Esophagus squamous epithelium (tissue), 5 donors: ENCODE data around the gene SUPT6H. TPM values are rescaled to one million over a fixed set of nuclear protein-coding genes. Genes with fewer than 3 reads are reported as not detected.

Experiments used
- DNase-seq: peaks from one replicate; lab custom pipeline; 2025; lab: John Stamatoyannopoulos, UW
- H3K27ac ChIP-seq, 4 donors: fragments of 200-600 bp; sonication (generic); one replicate each; pipeline ENCODE4 v1.5.1; 2016 to 2019; ENCODE audit warnings: mild to moderate bottlenecking in 1 of 4
- H3K27me3 ChIP-seq, 4 donors: fragments of 200-600 bp; sonication (generic); 1 replicate in 3 of 4; 2 replicates in 1 of 4; pipeline versions ENCODE4 v1.5.1 to v1.6.0; 2017 to 2021; ENCODE audit warnings: antibody characterized with exemption in 1 of 4
- H3K36me3 ChIP-seq, 3 donors: fragments of 200-600 bp; sonication (generic); one replicate each; pipeline ENCODE4 v1.5.1; 2016 to 2019
- H3K4me1 ChIP-seq, 3 donors: fragments of 200-600 bp; sonication (generic); one replicate each; pipeline ENCODE4 v1.5.1; 2017 to 2019
- H3K4me3 ChIP-seq, 4 donors: fragments of 200-600 bp; sonication (generic); 1 replicate in 3 of 4; 2 replicates in 1 of 4; pipeline ENCODE4 v1.5.1; 2016 to 2019; ENCODE audit warnings: mild to moderate bottlenecking in 2 of 4, moderate library complexity in 1 of 4
- H3K9me3 ChIP-seq, 3 donors: fragments of 200-600 bp; sonication (generic); one replicate each; pipeline ENCODE4 v1.5.1; 2016 to 2019
- POLR2A ChIP-seq, 4 donors: fragments of 450-650 bp; IDR thresholded peaks; one replicate each; pipeline ENCODE4 v1.6.1; 2017; ENCODE audit warnings: antibody characterized with exemption in 4 of 4, mild to moderate bottlenecking in 4 of 4, moderate library complexity in 3 of 4
- WGBS, 2 donors: methylation state at CpG; one replicate each; pipeline ENCODE4 v1.1.5; 2018; 5-methylcytosine and 5-hydroxymethylcytosine counted together
- intact Hi-C: fragments of 100-400 bp; cut with DNase I; formaldehyde crosslinking; loops from one replicate; pipeline ENCODE4 v1.15.0; 2022
- total RNA-seq, 4 donors: library from RNA; depleted of rRNA; stranded (reverse); fragments of >200 nt; gene quantifications; one replicate each; pipeline ENCODE4 v1.1.0, GENCODE V29; 2016
- TF ChIP-seq, protein P1 (sequence below), 6 experiments: fragments of 450-650 bp in 4 of 6; fragments of 200-600 bp in 2 of 6; sonication (generic) in 2 of 6; IDR thresholded peaks; one replicate each; pipeline ENCODE4 v1.5.1; 2016 to 2019; ENCODE audit warnings: antibody characterized with exemption in 6 of 6, mild to moderate bottlenecking in 4 of 6, moderate library complexity in 4 of 6
- donor health status: DM: yes; HTN: yes; CAD: no.

SUPT6H gene
- total RNA-seq, 4 donors from 2014 or later = 26.4 to 59.3 (median 48.8) TPM

DNA sequence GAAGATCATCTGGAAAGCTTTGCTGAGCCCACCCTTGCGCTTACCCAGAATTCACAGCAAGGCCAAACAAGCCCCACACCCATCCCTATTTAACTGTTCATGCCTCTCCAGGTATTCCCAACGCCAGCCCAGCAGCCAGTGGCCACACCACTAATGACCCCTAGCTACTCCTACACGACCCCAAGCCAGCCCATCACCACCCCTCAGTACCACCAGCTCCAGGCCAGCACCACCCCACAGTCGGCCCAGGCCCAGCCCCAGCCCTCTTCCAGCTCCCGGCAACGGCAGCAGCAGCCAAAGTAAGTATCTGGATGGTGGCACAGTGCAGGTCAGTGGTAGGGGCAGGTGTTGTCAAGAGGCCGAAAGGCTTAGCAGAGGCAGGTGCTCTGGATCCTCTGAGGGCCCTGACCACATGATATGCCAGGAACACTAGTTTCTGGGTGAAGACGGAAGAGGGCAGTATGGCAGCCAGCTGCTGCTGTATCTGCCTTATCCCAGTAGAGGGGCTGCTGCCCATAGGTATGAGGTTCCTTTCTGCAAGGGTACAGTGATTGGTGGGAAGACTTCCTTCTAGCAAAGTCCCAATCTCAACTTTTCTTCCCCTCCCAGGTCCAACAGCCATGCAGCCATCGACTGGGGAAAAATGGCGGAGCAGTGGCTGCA, 39.0 kb downstream of the SUPT6H start:
- WGBS, 2 donors = 89 to 92% methylated on average over 3 to 6 of the region's 10 CpGs
- Histone ChIP-seq H3K4me1 (no peaks in the 10 kb centered on the region), H3K27ac (no peak overlapping the region), H3K27me3 (no peaks in the 10 kb centered on the region), H3K36me3 (peaks cover 54 to 99% (median 68%) of the 10 kb centered on the region in 3 donors), H3K4me3 (no peak overlapping the region), H3K9me3 (no peaks in the 10 kb centered on the region)
- intact Hi-C loops = no loop called here
- TF ChIP-seq, protein P1, sequence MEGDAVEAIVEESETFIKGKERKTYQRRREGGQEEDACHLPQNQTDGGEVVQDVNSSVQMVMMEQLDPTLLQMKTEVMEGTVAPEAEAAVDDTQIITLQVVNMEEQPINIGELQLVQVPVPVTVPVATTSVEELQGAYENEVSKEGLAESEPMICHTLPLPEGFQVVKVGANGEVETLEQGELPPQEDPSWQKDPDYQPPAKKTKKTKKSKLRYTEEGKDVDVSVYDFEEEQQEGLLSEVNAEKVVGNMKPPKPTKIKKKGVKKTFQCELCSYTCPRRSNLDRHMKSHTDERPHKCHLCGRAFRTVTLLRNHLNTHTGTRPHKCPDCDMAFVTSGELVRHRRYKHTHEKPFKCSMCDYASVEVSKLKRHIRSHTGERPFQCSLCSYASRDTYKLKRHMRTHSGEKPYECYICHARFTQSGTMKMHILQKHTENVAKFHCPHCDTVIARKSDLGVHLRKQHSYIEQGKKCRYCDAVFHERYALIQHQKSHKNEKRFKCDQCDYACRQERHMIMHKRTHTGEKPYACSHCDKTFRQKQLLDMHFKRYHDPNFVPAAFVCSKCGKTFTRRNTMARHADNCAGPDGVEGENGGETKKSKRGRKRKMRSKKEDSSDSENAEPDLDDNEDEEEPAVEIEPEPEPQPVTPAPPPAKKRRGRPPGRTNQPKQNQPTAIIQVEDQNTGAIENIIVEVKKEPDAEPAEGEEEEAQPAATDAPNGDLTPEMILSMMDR (IDR thresholded peaks at IDR 0.05) = no peak
- no peak for TF ChIP-seq POLR2A (IDR thresholded peaks at IDR 0.05)
- no peak for DNase-seq

DNA sequence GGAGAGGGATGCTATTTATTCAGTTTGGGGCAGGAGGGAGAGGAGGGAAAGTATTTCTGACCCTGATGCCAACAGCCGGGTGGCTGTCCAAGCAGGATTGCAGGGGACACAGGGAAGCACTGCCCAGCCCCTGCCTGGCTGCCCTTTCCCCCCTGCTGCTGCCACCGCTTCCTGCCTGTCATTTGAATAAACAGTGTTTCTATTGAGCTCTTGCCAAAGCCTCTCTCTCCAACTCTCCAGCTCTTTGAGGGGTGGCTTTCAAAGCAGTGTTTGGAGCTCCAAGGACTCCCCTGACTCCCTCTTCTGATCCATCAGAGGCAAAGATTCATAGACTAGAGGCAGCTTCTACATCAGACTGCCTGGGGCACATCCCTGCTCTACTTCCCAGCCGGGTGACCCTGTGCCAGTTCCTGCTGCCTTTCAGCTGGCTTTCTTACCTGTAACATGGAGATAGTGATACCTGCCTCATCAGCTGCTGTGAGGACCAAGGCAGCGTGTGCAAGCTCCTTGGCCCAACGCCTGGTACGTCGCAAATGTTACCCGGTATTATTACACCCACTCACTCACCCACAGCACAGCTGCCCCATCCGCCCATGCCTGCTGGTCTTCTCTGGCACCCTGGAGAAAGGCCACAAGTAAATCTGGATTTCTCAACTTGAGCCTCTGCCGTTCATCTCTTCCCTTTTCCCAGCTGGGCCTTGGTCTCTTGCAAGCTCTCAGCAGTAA, 40.2 kb downstream of the SUPT6H start:
- WGBS, 2 donors = 61 to 65% methylated on average over 9 to 10 of the region's 10 CpGs
- Histone ChIP-seq H3K27ac (no peak overlapping the region), H3K36me3 (peaks cover 46 to 89% (median 59%) of the 10 kb centered on the region in 3 donors), H3K4me1 (no peaks in the 10 kb centered on the region), H3K27me3 (no peaks in the 10 kb centered on the region), H3K9me3 (no peaks in the 10 kb centered on the region), H3K4me3 (no peak overlapping the region)
- TF ChIP-seq POLR2A (IDR thresholded peaks at IDR 0.05) = no peak
- TF ChIP-seq, protein P1 (IDR thresholded peaks at IDR 0.05) = no peak
- DNase-seq = no peak
- intact Hi-C loops = no loop called here

DNA sequence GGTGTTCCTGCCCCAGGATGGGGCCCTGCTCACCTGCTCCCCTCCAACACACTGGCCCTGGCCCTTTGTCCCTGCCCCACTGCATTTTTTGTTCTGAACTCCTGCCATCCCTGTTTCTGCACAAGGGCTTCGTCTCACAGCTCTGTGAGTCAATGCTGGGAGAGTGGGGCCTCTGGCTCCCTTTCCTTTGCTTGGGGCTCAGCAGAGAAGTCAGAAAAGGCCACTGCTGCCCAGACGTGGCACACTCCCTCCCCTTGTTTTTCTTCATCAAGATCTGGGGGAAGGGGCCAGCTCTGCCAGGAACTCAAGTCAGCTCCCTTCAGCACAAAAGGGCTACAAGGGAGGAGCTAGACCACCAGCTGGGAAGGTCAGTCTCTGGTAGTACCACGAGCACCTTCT, 40.7 kb downstream of the SUPT6H start:
- no peaks in the 10 kb centered on the region for H3K27me3 ChIP-seq
- H3K9me3 ChIP-seq = no peaks in the 10 kb centered on the region
- H3K4me3 ChIP-seq = no peak overlapping the region
- intact Hi-C loops = no loop called here
- no peaks in the 10 kb centered on the region for H3K4me1 ChIP-seq
- H3K27ac ChIP-seq = no peak overlapping the region
- H3K36me3 ChIP-seq = peaks cover 40 to 83% (median 53%) of the 10 kb centered on the region in 3 donors
- WGBS, 2 donors = 80 to 100% methylated on average over 1 of the region's 3 CpGs
- TF ChIP-seq, protein P1 (IDR thresholded peaks at IDR 0.05) = no peak
- no peak for TF ChIP-seq POLR2A (IDR thresholded peaks at IDR 0.05)
- no peak for DNase-seq

DNA sequence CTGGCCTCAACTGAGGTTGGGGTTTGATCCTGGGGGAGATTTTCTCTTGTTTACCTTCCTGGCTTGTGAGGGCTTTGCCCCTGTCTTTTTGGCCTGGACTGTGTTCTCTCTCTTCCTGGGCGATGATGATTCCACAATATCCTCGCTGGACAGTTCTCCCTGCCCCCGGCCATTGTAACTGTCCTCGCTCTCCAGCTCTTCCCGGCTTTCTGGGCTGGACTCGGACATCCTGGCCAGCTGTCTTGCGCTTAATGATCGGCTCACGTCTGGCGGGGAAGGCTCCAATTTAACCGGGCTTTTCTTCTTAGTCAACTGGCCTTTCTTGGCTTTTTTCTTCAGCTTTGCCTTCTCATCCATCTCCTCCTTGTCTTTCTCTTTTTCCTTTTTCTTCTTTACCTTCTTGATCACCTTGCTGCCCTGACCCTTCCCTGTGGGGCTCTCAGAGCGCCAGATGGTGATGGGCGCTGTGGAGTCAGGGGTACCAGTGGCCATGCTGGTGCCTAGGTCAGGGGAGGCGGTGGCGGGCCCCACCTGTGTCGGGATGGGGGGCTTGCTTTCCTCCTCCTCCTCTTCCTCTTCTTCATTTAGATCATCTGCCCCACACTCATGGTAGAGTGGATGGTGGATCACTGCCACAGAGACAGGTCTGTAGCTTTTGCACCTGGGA, 41.7 kb downstream of the SUPT6H start:
- Histone ChIP-seq H3K36me3 (peaks cover 31 to 74% (median 44%) of the 10 kb centered on the region in 3 donors), H3K4me1 (no peaks in the 10 kb centered on the region), H3K4me3 (no peak overlapping the region), H3K27me3 (no peaks in the 10 kb centered on the region), H3K9me3 (no peaks in the 10 kb centered on the region), H3K27ac (no peak overlapping the region)
- intact Hi-C loops = no loop called here
- no peak for TF ChIP-seq POLR2A (IDR thresholded peaks at IDR 0.05)
- TF ChIP-seq, protein P1 (IDR thresholded peaks at IDR 0.05) = no peak
- WGBS, 2 donors = 79 to 83% methylated on average over 16 of the region's 16 CpGs
- no peak for DNase-seq
